HG02885 (cell line): Measurements from ENCODE around the gene DDX4.
"Not testable (repeated sequence)": the region's sequence is repeated elsewhere in the genome, so short reads cannot be mapped to it uniquely, and the experiment has no call there.

Experiments used
- ATAC-seq: cut with Tn5 transposase; IDR thresholded peaks from one replicate; pipeline ENCODE4 v1.9.1; 2021; ENCODE audit warnings: mild to moderate bottlenecking; ENCODE audit not compliant: unreplicated experiment, poor library complexity

Gene DDX4

DNA sequence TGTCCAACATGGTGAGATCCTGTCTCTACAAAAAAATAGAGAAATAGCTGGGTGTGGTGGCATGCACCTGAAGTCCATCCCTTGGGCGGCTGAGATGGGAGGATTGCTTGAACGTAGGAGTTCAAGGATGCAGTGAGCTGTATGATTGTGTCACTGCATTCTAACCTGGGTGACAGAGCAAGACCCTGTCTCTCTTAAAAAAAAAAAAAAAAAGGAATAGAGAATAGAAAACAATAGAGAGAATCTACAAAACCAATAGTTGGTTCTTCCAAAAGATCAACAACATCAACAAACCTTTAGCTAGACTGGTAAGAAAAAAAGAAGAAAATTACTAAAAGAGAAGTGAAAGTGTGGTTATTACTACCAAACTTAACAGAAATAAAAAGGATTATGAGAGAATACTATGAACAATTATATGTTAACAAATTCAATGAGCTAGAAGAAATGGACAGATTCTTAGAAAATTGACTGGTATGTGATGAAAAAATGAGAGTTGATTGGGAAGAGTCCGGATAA lies 17.6 kb upstream of the DDX4 start:
- ATAC-seq = no peak

DNA sequence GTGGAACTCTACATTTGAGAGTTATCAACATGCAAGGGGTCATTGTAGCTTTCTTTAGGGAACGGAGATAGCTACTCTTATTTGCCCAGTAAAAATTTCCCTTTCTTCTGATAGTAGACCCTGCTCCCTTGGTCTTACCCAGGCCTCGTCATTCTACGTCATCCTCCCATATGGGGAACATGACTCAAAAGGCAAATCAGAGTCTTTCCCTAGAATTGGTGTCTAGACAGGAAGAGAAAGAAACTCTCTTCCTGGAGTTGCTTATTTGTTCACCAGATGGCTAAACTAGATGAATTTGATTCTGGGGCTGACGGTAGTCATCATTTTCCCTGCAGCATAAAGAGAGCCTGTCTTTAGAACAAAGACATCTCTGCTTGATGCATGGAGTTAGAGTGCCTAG lies 13.6 kb upstream of the DDX4 start:
- ATAC-seq = no peak

DNA sequence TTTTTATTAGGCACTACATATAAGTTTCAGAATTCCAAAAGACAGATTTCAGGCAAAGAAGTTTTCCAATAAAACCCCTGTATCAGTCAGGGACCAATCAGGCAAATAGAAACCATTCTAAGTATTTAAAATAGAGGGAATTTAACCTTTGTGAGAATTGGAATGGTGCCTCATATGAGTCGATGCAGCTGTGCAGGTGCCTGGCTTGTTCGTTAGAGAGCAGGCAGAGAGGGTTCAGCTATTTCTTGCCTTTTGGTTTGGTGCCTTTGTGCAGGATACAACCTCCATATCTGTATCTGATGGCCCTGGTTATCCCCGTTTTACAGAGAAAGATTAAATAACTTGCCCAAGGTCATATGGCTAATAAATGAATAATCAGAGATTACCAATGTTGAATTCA lies 6.0 kb upstream of the DDX4 start:
- ATAC-seq = no peak

DNA sequence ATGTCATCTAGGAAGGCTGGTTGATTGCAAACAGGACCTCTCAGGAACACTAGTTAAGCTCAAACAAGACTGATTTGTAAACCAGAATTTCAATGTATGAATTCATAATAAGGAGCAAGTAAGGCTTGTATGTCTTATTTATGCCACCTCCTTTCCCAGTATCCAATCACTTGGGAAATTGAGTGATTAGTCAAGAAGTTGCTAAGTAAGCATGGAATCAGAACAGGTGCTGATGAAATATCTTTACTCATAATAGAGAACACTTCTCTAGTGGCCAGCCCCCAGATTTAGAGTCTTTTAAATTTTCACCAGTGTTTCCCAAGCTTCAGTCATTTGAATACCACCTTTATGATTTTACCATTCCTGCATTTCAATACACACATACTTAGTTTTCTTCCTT lies 5.3 kb upstream of the DDX4 start:
- no peak for ATAC-seq

DNA sequence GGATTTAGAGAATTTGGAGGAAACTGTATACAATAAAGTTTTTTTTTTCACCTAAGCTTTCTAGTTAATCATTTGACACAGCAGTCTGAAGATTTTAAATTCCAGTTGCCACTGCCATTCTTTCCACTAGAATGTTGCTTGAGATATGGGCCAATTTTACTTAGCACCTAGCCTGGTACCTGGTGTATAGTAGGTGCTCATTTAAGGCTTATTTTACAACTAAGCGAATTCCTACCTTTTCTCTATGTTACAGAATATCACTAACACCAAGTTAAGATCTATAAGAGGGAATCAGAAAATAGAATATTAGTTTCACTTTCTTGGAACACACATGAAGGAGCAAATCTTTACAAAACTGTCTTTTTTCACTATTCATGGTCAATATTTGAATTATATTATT lies 3.2 kb upstream of the DDX4 start:
- ATAC-seq = no peak

DNA sequence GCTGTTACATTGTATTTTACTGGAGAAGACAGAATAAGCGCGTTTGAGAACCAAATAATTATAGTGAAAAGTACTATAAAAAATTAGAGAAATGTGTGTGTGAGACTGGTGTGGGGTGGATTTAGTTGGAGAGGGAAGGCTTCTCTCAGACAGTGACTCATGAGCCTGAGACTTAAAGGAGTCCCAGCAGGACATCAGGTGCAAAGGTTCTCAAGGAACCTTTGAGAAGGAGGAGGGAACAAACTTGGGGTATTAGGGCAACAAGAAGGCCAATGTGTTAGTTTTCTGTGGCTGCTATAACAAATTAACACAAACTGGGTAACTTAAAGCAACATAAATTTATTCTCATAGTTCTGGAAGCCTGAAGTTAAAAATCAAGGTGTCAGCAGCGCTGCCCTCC lies 4.9 kb downstream of the DDX4 start:
- no peak for ATAC-seq

DNA sequence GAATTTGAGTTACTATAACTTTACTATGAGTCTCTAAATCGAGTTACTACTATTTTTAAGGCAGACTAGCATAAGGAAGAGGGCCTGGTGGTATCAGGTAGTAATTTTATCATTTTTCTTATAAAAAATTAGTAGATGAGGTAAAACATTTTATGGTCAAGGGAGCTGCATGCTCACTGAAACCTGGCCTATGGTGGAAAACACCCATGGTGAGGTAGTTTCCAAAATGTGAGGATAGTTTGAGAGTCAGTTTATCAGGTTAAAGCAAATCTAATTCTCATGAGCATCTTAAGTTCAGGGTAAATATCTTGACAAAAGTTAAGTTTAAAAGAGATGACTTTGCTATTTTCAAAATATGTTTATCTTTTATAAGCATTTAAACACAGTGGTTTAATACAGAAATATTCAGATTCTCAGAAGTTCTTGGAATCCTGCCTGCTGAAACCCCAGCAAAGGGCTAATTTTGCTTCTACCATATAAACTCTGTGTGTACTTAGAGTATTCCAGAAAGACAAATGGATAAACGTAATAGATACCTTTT lies 10.0 kb downstream of the DDX4 start:
- no peak for ATAC-seq

DNA sequence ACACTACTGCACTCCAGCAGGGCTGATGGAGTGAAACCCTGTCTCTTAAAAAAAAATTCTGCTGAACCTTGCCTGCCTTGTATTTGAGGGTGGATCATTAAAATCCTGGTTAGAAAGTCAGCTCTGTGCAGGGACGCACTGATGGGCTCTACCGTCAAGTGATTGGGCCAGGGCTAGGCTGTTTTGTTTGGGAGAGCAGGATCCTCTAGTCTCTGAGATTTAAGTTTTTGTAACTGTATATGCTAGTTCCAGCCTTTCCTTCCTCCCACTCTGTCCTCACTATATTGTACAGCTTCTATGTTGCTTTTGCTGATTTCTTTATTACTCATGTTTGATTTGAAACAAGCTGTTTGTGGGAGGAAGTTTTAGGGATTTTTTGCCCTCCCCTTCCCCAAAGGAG lies 11.5 kb downstream of the DDX4 start:
- no peak for ATAC-seq

DNA sequence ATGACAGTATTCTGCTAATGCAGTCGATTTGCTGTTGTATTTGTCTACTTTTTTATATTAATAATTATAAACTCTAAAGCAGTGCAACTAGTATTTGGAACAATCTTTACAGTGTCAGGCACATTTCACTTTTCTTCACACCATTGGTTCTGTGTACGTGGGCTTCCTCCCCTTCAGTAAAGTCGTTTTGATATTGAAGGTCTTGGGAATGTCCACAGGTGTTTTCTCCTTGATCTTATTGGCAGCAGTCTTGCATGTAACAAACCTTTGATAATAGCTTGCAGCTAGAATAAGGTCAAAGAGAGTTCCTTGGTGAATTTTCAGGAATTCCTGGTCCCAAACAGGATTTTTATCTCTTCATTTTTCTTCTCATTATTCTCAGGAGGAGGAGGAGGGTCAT lies 12.2 kb downstream of the DDX4 start:
- ATAC-seq = no peak

DNA sequence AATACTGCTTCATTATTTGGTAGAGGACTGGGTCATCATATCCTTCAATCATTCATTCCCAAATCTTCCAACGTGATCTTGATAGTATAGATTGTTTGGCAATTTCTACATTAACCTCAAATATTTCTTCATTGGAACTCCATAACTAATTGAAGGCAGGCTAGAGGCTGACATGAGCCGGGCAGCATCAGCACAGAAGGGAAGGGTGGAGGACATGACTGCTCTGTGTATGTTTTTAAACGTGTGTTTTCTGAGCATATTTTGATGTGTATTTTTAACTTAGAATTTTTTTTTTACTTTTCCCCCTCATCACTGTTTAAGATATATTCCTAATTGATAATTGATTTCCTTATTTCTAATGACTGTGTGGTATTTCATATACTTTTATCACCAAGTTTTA lies 12.6 kb downstream of the DDX4 start:
- no peak for ATAC-seq

DNA sequence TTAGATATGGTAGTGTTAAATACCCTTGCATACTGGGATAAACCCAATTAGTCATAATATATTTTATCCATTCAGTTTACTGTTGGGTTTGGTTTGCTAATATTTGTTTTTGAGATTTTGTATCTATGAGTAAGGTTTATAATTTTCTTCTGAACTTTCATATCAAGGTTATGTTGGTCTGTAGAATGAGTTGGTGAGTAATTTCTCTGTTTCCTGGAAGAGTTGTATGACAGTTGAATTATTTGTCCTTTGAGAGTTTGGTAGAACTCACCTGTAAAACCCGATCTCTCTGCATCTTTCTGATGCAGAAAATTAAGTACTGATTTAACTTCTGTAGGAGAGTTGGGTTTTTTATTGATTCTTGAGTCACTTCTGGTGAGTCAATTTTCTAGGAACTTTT lies 20.4 kb downstream of the DDX4 start:
- ATAC-seq = no peak

DNA sequence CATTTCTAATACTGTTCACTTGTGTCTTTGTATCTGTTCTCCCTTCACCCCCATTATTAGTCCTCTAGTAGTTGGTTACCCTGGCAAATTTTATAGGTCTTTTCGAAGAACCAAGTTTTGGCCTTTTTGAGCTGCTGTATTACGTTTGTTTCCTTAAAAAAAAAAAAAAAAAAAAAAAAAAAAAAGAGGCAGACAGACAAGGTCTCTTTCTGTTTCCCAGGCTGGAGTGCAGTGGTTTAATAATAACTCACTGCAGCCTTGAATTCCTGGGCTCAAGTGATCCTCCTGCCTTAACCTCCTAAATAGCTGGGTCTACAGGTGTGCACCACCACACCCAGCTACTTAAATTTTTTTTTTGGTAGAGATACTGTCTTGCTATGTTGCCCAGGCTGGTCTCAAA lies 20.9 kb downstream of the DDX4 start:
- ATAC-seq = no peak

DNA sequence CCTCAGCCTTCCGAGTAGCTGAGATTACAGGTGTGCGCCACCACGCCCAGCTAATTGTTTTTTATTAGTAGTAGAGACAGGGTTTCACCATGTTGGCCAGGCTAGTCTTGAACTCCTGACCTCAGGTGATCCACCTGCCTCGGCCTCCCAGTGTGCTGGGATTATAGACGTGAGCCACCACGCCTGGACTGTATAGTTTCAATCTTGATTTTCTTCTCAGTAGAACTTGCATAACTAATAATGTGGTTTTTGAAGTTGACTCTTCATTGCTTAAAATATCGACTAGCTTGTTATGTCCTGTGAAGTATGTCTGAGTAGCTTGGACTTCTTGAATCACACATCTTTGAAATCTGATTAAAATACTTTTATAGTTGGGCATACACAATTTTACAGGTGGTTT lies 23.9 kb downstream of the DDX4 start:
- not testable (repeated sequence) for ATAC-seq

DNA sequence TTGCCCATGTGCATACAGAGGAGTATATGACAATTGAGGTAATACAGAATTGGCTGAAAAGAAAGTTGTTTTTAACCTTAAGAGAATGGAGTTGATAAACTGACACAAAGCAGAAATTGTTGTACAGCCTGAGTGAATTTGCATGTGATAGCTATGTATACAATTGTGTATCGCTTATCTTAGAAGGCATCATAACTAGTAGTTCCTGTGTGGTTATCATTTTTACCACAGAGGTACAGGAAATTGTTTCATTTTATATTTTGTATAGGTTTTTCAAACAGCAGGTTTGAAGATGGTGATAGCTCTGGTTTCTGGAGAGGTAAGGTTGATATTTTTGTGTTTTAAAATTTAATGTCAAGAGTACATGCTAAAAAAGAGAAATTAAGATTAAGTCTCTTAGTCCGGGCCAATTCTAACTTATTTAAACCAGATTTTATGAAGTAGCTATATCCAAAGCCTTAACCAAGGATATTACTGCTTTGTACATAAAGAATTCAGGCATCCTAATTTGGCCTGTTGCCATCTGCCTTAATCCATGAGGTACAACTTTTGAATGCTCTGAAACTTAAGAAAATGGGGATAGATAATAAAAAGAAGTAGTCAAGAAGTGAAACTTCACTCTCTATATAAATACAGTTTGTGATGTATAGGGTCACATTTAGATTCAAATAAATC lies 26.0 kb downstream of the DDX4 start:
- peak; percentile 67 for ATAC-seq

DNA sequence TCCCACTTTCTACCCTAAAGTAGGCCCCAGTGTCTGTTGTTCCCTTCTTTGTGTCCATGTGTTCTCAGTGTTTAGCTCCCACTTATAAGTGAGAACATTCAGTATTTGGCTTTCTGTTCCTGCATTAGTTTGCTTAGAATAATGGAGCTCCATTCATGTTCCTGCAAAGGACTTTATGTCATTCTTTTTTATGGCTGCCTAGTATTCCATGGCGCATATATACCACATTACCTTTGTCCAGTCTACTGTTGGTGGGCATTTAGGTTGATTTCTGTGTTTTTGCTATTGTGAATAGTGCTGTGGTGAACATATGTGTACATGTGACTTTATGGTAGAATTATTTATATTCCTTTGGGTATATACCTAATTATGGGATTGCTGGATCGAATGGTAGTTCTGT lies 30.4 kb downstream of the DDX4 start:
- ATAC-seq = no peak

DNA sequence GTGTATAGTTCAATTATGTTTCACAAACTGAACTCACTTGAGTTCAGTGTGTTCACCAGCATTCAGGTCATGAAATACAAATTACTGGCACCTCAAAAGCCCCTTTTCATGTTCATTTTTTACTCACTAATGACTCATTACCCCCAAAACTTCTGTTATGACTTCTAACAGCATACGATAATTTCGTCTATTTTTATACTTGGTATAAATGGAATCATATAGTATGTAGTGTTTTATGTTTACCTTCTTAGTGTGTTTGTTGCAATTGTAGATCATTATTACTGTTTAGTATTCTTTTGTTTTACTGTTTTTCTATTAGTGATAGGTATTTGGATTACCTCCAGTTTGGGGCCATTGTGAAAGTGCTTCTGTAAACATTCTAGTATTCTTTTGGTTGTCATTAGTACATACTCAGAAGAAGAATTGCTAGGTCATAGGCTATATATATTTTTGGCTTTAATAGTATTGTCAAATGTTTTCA lies 33.4 kb downstream of the DDX4 start:
- ATAC-seq = peak; percentile 80

DNA sequence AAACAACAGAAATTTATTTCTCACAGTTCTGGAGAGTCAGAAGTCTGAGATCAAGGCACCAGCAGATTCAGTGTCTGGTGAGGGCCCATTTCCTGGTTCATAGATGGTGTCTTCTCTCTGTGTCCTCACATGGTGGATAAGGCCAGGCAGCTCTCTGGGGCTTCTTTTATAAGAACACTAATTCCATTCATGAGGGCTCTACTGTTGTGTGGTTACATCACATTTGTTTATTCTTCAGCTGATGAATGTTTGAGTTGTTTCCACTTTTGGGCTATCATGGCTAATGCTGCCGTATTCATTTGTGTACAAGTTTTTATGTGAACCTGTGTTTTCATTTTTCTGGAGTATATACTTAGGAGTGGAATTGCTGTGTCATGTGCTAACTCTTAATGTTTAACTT lies 35.2 kb downstream of the DDX4 start:
- ATAC-seq = no peak

DNA sequence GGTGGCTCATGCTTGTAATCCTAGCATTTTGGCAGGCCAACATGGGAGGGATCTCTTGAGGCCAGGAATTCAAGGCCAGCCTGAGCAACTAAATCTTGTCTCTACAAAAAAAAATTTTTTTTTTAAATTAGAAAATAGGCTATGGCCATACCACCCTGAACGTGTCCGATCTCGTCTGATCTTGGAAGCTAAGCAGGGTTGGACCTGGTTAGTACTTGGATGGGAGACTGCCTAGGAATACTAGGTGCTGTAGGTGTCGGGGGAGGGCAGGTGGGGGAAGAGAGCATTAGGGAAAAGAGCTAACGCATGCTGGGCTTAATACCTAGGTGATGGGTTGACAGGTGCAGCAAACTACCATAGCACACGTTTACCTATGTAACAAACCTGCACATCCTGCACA lies 39.5 kb downstream of the DDX4 start:
- no peak for ATAC-seq

DNA sequence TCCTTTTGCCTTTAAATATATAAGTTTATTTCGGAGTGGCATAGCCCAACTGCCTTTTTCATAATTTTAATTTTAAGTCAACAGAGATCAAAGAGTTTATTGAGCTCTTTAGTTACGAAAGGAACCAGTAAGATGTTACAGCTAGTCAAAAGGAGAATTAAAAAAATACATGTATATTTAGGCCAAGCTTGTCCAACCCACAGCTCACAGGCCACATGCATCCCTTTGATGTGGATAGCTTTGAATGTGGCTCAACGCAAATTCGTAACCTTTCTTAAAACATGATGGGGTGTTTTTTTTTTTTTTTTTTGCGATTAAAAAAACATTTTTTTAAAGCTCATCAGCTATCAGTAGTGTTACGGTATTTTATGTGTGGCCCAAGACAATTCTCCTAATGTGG lies 63.1 kb downstream of the DDX4 start:
- ATAC-seq = no peak

DNA sequence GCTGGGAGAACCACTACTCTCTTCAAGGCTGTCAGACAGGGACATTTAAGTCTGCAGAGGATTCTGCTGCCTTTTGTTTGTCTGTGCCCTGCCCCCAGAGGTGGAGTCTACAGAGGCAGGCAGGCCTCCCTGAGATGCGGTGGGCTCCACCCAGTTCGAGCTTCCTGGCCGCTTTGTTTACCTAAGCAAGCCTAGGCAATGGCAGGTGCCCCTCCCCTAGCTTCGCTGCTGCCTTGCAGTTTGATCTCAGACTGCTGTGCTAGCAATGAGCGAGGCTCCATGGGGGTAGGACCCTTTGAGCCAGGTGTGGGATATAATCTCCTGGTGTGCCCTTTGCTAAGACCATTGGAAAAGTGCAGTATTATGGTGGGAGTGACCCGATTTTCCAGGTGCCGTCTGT lies 71.0 kb downstream of the DDX4 start:
- not testable (repeated sequence) for ATAC-seq

DNA sequence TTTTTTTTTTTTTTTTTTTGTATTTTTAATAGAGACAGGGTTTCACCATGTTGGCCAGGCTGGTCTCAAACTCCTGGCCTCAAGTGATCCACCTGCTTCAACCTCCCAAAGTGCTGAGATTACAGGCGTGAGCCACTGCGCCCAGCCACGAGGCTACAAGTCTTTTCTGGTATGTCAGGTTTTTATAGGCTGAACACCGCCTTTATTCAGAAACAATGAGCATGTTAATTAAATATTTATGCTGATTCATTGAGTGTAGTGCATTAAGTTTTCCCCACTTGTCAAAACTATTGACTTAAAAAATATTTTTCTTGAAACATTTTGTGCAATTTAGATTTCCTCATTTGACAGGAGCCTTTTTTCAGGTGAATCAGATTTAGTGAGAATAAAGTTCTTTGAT lies 78.1 kb downstream of the DDX4 start:
- ATAC-seq = not testable (repeated sequence)

DNA sequence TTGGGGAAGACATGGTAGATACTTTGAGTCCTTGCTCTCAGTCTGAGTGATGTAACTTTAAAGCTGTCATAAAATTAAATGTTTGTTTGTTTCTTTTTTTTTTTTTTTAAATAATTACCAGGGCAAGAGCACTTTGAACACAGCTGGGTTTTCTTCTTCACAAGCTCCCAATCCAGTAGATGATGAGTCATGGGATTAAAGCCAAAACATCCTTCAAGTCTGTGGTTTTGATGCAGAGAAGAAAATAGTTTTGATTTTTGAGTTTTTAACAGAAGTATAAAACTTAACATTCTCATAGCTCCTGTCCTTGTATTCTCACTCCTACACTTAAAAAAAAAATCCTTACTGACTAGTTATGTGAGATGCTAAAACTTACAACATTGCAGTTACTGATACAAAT lies 78.5 kb downstream of the DDX4 start:
- no peak for ATAC-seq
